ENCODE measurements around the gene C12orf57.

C12orf57 gene

DNA sequence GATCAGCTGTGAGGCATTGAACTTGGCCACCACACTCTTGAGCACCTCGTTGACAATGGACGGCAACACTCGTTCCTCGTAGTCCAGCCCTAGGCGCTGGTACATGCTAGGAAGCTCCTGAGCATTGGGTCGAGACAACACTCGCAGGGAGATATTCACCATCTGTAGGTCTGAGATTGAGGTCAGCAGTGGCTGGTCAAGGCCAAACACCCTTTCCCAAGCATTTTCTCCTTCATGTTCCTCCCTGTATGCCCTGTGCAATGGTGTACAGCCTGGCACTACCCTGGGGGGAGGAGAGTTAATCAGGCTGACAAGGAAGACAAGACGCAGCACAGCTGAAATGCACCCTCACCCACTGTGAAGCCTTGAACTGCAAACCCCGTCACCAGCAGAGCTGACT is 24.6 kb downstream of the C12orf57 start:
- WGBS (ENCODE audit: insufficient coverage) = 95% methylated on average over 8 of the region's 9 CpGs

DNA sequence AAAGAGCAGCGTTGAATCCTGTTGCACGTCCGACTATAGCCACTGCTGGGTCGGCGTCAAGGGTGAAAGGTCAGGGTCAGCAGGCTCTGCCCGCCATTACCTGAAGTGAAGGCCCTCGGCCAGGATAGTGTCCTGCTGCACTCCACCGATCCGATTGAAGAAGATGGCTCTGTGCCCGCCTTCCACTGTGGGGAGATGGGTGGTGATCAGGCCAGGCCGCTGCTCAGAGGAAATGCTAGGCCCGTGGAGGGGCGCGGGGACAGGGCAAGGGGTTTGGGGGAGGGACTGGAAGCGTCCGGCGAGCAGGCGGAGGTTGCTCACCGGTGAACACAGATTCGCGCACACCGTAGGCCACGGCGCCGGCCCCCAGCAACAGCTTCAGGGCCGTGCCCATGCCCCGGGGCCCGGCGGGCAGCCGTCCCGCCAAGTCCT is 26.3 kb downstream of the C12orf57 start:
- H3K4me3 ChIP-seq (ENCODE audit: control insufficient read depth in 1 of 7, extremely low read depth in 1 of 7, insufficient read depth in 4 of 7, low read depth in 2 of 7, low read length in 6 of 7) = peak overlapping the region; percentile 49 to 100 (median 93)
- H3K27me3 ChIP-seq (replicated peaks in 2 of 5; ENCODE audit: control insufficient read depth in 4 of 5, insufficient read depth in 5 of 5, low read length in 4 of 5) = no peaks in the 10 kb centered on the region
- peaks cover 5 to 32% (median 24%) of the 10 kb centered on the region in 4 experiments for H3K4me1 ChIP-seq (ENCODE audit: control extremely low read depth in 1 of 4, control insufficient read depth in 4 of 4, insufficient read depth in 4 of 4, low read length in 3 of 4)
- DNase-seq = no peak
- peak overlapping the region; percentile 82 to 91 for H3K27ac ChIP-seq (ENCODE audit: insufficient read depth in 1 of 2, low read depth in 1 of 2, low read length in 2 of 2, poor library complexity in 1 of 2, severe bottlenecking in 2 of 2)
- peaks cover 19 to 62% (median 42%) of the 10 kb centered on the region in 4 experiments for H3K36me3 ChIP-seq (ENCODE audit: control insufficient read depth in 4 of 4, insufficient read depth in 4 of 4, low read length in 3 of 4)
- WGBS (ENCODE audit: insufficient coverage) = under 1% methylated on average over 29 of the region's 31 CpGs
- POLR2A ChIA-PET = interaction anchor here (0.6 kb wide), 1 partner anchor 26 kb away, joined by 4 read pairs; the partner anchor contains the start of genes C12orf57 and RNU7-1
- no peaks in the 10 kb centered on the region for H3K9me3 ChIP-seq (ENCODE audit: control extremely low read depth in 1 of 5, control insufficient read depth in 4 of 5, insufficient read depth in 2 of 5, low read depth in 1 of 5, low read length in 4 of 5)
- CTCF ChIA-PET = interaction anchor here (1.4 to 2.9 kb wide), 4 partner anchors 13 to 32 kb away, joined by 4 to 48 read pairs (median 19); partner anchors contain the start of genes C12orf57, PTPN6 and RNU7-1

More for the DNA sequence above, 24.6 kb downstream of the C12orf57 start:
- Histone ChIP-seq H3K4me1 (ENCODE audit: control extremely low read depth in 1 of 4, control insufficient read depth in 4 of 4, insufficient read depth in 4 of 4, low read length in 3 of 4) (peaks cover 7 to 42% (median 32%) of the 10 kb centered on the region in 4 experiments), H3K4me3 (ENCODE audit: control insufficient read depth in 1 of 7, extremely low read depth in 1 of 7, insufficient read depth in 4 of 7, low read depth in 2 of 7, low read length in 6 of 7) (peak overlapping the region in 1 of 7 experiments; percentile 85), H3K9me3 (ENCODE audit: control extremely low read depth in 1 of 5, control insufficient read depth in 4 of 5, insufficient read depth in 2 of 5, low read depth in 1 of 5, low read length in 4 of 5) (no peaks in the 10 kb centered on the region), H3K36me3 (ENCODE audit: control insufficient read depth in 4 of 4, insufficient read depth in 4 of 4, low read length in 3 of 4) (peaks cover 13 to 56% (median 28%) of the 10 kb centered on the region in 4 experiments), H3K27me3 (replicated peaks in 2 of 5; ENCODE audit: control insufficient read depth in 4 of 5, insufficient read depth in 5 of 5, low read length in 4 of 5) (no peaks in the 10 kb centered on the region), H3K27ac (ENCODE audit: insufficient read depth in 1 of 2, low read depth in 1 of 2, low read length in 2 of 2, poor library complexity in 1 of 2, severe bottlenecking in 2 of 2) (no peak overlapping the region)
- DNase-seq = no peak
- ChIA-PET POLR2A (no interaction called here), CTCF (interaction anchor here (0.5 to 2.9 kb wide), 14 partner anchors 11 to 141 kb away, joined by 3 to 48 read pairs (median 5); partner anchors contain the start of genes C12orf57, C1RL, LPCAT3 and PTPN6)

DNA sequence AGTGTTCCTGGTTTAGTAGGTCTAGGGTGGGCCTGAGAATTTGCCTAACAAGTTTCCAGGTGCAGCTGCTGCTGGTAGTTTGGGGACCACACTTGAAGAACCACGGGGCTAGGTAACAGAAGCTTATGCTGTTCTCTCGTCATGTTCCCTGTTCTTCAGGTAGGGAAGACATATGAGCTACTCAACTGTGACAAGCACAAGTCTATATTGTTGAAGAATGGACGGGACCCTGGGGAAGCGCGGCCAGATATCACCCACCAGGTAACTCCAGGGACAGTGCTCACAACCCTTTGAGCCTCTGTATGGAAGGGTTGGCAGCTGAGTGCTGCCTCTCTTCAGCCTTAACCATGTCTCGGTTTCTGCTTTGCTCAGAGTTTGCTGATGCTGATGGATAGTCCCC is 30.4 kb downstream of the C12orf57 start:
- no peak overlapping the region for H3K27ac ChIP-seq (ENCODE audit: insufficient read depth in 1 of 2, low read depth in 1 of 2, low read length in 2 of 2, poor library complexity in 1 of 2, severe bottlenecking in 2 of 2)
- H3K36me3 ChIP-seq (ENCODE audit: control insufficient read depth in 4 of 4, insufficient read depth in 4 of 4, low read length in 3 of 4) = peaks cover 11 to 62% (median 51%) of the 10 kb centered on the region in 4 experiments
- no peaks in the 10 kb centered on the region for H3K9me3 ChIP-seq (ENCODE audit: control extremely low read depth in 1 of 5, control insufficient read depth in 4 of 5, insufficient read depth in 2 of 5, low read depth in 1 of 5, low read length in 4 of 5)
- peaks cover 5 to 20% (median 17%) of the 10 kb centered on the region in 4 experiments for H3K4me1 ChIP-seq (ENCODE audit: control extremely low read depth in 1 of 4, control insufficient read depth in 4 of 4, insufficient read depth in 4 of 4, low read length in 3 of 4)
- DNase-seq = no peak
- ChIA-PET POLR2A (no interaction called here), CTCF (interaction anchor here (0.6 to 1.7 kb wide), 7 partner anchors 9 to 688 kb away, joined by 3 read pairs; partner anchors contain the start of genes C12orf57, LPCAT3 and RNU7-1)
- H3K27me3 ChIP-seq (replicated peaks in 2 of 5; ENCODE audit: control insufficient read depth in 4 of 5, insufficient read depth in 5 of 5, low read length in 4 of 5) = no peaks in the 10 kb centered on the region
- H3K4me3 ChIP-seq (ENCODE audit: control insufficient read depth in 1 of 7, extremely low read depth in 1 of 7, insufficient read depth in 4 of 7, low read depth in 2 of 7, low read length in 6 of 7) = no peak overlapping the region
- WGBS (ENCODE audit: insufficient coverage) = 92% methylated on average over 6 of the region's 6 CpGs

DNA sequence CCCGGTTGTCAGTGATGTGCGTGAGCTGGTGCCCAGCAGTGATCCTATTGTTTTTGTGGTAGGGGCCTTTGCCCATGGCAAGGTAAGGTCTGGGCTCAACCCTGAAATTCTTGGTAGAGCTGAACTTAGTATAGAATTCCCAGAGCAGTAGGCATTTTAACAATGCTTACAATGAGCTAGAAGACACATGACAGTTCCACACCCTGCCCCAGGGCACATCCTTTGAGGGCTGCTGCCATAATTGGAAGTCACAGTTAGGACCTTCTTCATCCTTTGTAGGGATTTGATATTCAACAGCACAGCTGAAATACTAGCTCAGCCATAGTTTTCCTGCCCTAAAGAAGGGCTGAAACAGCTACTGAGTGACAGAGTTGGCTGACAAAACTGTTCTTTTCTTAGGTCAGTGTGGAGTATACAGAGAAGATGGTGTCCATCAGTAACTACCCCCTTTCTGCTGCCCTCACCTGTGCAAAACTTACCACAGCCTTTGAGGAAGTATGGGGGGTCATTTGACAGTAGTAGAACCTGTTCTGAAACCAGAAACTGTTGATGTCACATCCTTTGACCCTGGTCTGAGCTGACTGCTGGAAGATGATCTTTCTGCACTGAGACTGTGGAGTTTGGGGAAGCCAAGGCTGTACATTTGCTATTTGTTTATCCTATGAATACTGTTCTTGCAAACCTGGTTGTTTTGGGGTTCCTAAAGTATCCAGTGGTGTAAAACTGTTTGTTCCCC is 31.6 kb downstream of the C12orf57 start:
- H3K4me3 ChIP-seq (ENCODE audit: control insufficient read depth in 1 of 7, extremely low read depth in 1 of 7, insufficient read depth in 4 of 7, low read depth in 2 of 7, low read length in 6 of 7) = no peak overlapping the region
- no peaks in the 10 kb centered on the region for H3K27me3 ChIP-seq (replicated peaks in 2 of 5; ENCODE audit: control insufficient read depth in 4 of 5, insufficient read depth in 5 of 5, low read length in 4 of 5)
- ChIA-PET CTCF (interaction anchor here (0.7 to 1.7 kb wide), 7 partner anchors 10 to 118 kb away, joined by 3 read pairs; partner anchors contain the start of gene LPCAT3), POLR2A (interaction anchor here (0.6 kb wide), 1 partner anchor 77 kb away, joined by 4 read pairs; no protein-coding TSS in a partner anchor)
- no peak for DNase-seq
- H3K9me3 ChIP-seq (ENCODE audit: control extremely low read depth in 1 of 5, control insufficient read depth in 4 of 5, insufficient read depth in 2 of 5, low read depth in 1 of 5, low read length in 4 of 5) = no peaks in the 10 kb centered on the region
- peaks cover 5 to 13% (median 8%) of the 10 kb centered on the region in 4 experiments for H3K4me1 ChIP-seq (ENCODE audit: control extremely low read depth in 1 of 4, control insufficient read depth in 4 of 4, insufficient read depth in 4 of 4, low read length in 3 of 4)
- peaks cover 16 to 72% (median 60%) of the 10 kb centered on the region in 4 experiments for H3K36me3 ChIP-seq (ENCODE audit: control insufficient read depth in 4 of 4, insufficient read depth in 4 of 4, low read length in 3 of 4)
- no peak overlapping the region for H3K27ac ChIP-seq (ENCODE audit: insufficient read depth in 1 of 2, low read depth in 1 of 2, low read length in 2 of 2, poor library complexity in 1 of 2, severe bottlenecking in 2 of 2)
- 96% methylated on average over 2 of the region's 2 CpGs for WGBS (ENCODE audit: insufficient coverage)

DNA sequence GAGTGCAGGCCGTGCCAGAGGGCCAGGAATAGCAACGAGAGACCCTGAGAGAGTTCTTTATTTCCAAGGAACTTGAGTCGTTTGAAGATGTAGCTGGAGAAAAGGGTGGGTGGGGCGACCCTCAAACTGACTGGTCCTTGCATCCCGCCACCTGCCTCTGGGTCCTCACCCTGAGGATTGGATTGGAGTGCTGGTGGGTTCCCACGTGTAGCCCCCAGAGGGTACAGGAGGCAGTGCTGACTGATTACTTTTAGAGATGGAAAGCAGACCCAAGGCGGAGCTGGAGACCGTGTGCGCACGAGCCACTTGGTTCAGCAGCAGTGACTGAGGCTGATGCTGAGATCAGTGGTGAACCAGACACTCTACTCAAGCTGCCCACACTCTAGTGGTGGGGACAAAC is 33.8 kb downstream of the C12orf57 start:
- CTCF ChIA-PET = interaction anchor here (1.4 to 2.3 kb wide), 3 partner anchors 13 to 32 kb away, joined by 3 to 10 read pairs (median 4); no protein-coding TSS in a partner anchor
- peaks cover 0 to 3% (median 0%) of the 10 kb centered on the region in 4 experiments for H3K4me1 ChIP-seq (ENCODE audit: control extremely low read depth in 1 of 4, control insufficient read depth in 4 of 4, insufficient read depth in 4 of 4, low read length in 3 of 4)
- WGBS (ENCODE audit: insufficient coverage) = 94% methylated on average over 6 of the region's 10 CpGs
- no peak for DNase-seq
- peaks cover 23 to 89% (median 82%) of the 10 kb centered on the region in 4 experiments for H3K36me3 ChIP-seq (ENCODE audit: control insufficient read depth in 4 of 4, insufficient read depth in 4 of 4, low read length in 3 of 4)
- H3K9me3 ChIP-seq (ENCODE audit: control extremely low read depth in 1 of 5, control insufficient read depth in 4 of 5, insufficient read depth in 2 of 5, low read depth in 1 of 5, low read length in 4 of 5) = no peaks in the 10 kb centered on the region
- H3K4me3 ChIP-seq (ENCODE audit: control insufficient read depth in 1 of 7, extremely low read depth in 1 of 7, insufficient read depth in 4 of 7, low read depth in 2 of 7, low read length in 6 of 7) = no peak overlapping the region
- H3K27me3 ChIP-seq (replicated peaks in 2 of 5; ENCODE audit: control insufficient read depth in 4 of 5, insufficient read depth in 5 of 5, low read length in 4 of 5) = no peaks in the 10 kb centered on the region
- POLR2A ChIA-PET = interaction anchor here (0.9 to 1.0 kb wide), 2 partner anchors 9 to 25 kb away, joined by 3 read pairs; no protein-coding TSS in a partner anchor
- H3K27ac ChIP-seq (ENCODE audit: insufficient read depth in 1 of 2, low read depth in 1 of 2, low read length in 2 of 2, poor library complexity in 1 of 2, severe bottlenecking in 2 of 2) = no peak overlapping the region

DNA sequence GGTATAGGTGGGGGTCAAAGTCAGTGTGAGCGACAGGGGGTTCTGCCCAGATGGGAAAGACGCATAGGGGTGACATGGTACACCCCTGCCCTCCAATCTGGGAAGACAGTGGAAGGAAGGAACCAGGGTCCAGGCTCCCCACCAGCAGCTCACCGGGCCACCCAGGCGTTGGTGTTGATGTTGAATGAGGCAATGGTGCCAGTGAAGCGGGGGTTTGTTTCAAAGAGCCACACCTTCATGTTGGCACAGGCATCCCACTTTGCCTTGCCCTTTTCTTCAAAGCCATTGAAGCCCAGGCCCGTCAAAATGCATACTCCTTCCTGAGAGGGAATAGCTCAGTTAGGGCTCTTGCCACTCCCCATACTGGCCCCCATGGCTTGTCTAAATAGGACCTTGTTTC is 34.4 kb downstream of the C12orf57 start:
- Histone ChIP-seq H3K27me3 (replicated peaks in 2 of 5; ENCODE audit: control insufficient read depth in 4 of 5, insufficient read depth in 5 of 5, low read length in 4 of 5) (no peaks in the 10 kb centered on the region), H3K27ac (ENCODE audit: insufficient read depth in 1 of 2, low read depth in 1 of 2, low read length in 2 of 2, poor library complexity in 1 of 2, severe bottlenecking in 2 of 2) (no peak overlapping the region), H3K4me1 (ENCODE audit: control extremely low read depth in 1 of 4, control insufficient read depth in 4 of 4, insufficient read depth in 4 of 4, low read length in 3 of 4) (peaks cover 0 to 3% (median 0%) of the 10 kb centered on the region in 4 experiments), H3K9me3 (ENCODE audit: control extremely low read depth in 1 of 5, control insufficient read depth in 4 of 5, insufficient read depth in 2 of 5, low read depth in 1 of 5, low read length in 4 of 5) (no peaks in the 10 kb centered on the region), H3K36me3 (ENCODE audit: control insufficient read depth in 4 of 4, insufficient read depth in 4 of 4, low read length in 3 of 4) (peaks cover 25 to 92% (median 85%) of the 10 kb centered on the region in 4 experiments), H3K4me3 (ENCODE audit: control insufficient read depth in 1 of 7, extremely low read depth in 1 of 7, insufficient read depth in 4 of 7, low read depth in 2 of 7, low read length in 6 of 7) (no peak overlapping the region)
- DNase-seq = no peak
- CTCF ChIA-PET = interaction anchor here (1.4 to 2.3 kb wide), 3 partner anchors 13 to 33 kb away, joined by 3 to 10 read pairs (median 4); no protein-coding TSS in a partner anchor
- POLR2A ChIA-PET = interaction anchor here (0.7 kb wide), 1 partner anchor 90 kb away, joined by 3 read pairs; no protein-coding TSS in a partner anchor
- 100% methylated on average over 4 of the region's 6 CpGs for WGBS (ENCODE audit: insufficient coverage)

Measured in common myeloid progenitor, CD34-positive (primary cell).